GM10266 (cell line): ENCODE measurements around the gene PLEKHG2.

ENCODE experiments used
- DNase-seq: peaks from one replicate; pipeline ENCODE4 v3.0.0; 2012; ENCODE audit errors: extremely low spot score
- CTCF ChIP-seq: IDR thresholded peaks from 2 replicates; pipeline ENCODE4 v1.5.1; 2012; ENCODE audit warnings: mild to moderate bottlenecking, low read depth; ENCODE audit not compliant: control insufficient read depth, insufficient read depth; ENCODE audit errors: missing control alignments

PLEKHG2 gene

GRCh38 chr19:39399668-39400050 is 12.8 kb upstream of the PLEKHG2 start:
- TF ChIP-seq CTCF = no peak
- DNase-seq = no peak

- no peak for DNase-seq
- no peak for TF ChIP-seq CTCF
These were observed 12.4 kb upstream of the PLEKHG2 start for GRCh38 chr19:39400061-39400460.

GRCh38 chr19:39401070-39401548 is 11.4 kb upstream of the PLEKHG2 start:
- no peak for DNase-seq
- no peak for TF ChIP-seq CTCF

GRCh38 chr19:39401549-39402345 is 10.7 kb upstream of the PLEKHG2 start:
- TF ChIP-seq CTCF = no peak
- peak; percentile 70 for DNase-seq

- DNase-seq = peak; percentile 76
These were observed 9.8 kb upstream of the PLEKHG2 start for GRCh38 chr19:39402346-39403300.

More at GRCh38 chr19:39402346-39403300, 9.8 kb upstream of the PLEKHG2 start:
- TF ChIP-seq CTCF = no peak
